Measurements from ENCODE around the gene PLEKHB2.

DNA sequence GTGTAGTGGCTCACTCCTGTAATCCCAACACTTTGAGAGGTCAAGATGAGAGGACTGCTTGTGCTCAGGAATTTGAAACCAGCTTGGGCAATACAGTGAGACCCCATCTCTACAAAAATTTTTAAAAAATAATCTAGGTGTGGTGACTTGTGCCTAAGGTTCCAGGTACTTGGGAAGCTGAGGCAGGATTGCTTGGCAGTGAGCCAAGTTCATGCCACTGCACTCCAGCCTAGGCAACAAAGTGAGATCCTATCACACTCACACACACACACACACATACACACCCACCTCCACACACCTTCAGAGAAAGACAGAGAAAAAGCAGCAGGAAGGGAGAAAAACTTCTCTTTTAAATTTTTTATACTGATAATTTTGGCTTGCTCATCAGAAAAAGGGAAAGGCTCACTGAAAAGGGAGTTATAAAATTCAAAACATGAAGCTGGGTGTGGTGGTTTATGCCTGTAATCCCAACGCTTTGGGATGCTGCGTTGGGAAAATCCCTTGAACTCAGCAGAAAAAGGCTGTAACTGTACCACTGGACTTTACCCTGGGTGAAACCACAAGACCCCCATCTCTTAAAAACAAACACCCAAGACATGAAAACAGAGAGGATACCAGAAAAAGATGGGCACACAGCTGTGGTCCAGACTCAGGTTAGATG lies 37.5 kb upstream of the PLEKHB2 start:
- TF ChIP-seq POLR2A (IDR thresholded peaks at IDR 0.05): no peak
- TF ChIP-seq, protein P1, sequence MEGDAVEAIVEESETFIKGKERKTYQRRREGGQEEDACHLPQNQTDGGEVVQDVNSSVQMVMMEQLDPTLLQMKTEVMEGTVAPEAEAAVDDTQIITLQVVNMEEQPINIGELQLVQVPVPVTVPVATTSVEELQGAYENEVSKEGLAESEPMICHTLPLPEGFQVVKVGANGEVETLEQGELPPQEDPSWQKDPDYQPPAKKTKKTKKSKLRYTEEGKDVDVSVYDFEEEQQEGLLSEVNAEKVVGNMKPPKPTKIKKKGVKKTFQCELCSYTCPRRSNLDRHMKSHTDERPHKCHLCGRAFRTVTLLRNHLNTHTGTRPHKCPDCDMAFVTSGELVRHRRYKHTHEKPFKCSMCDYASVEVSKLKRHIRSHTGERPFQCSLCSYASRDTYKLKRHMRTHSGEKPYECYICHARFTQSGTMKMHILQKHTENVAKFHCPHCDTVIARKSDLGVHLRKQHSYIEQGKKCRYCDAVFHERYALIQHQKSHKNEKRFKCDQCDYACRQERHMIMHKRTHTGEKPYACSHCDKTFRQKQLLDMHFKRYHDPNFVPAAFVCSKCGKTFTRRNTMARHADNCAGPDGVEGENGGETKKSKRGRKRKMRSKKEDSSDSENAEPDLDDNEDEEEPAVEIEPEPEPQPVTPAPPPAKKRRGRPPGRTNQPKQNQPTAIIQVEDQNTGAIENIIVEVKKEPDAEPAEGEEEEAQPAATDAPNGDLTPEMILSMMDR (IDR thresholded peaks at IDR 0.05): no peak
- TF ChIP-seq POLR2AphosphoS5 (IDR thresholded peaks at IDR 0.05): no peak
